ENCODE results near the gene SHANK2.

SHANK2 gene

DNA sequence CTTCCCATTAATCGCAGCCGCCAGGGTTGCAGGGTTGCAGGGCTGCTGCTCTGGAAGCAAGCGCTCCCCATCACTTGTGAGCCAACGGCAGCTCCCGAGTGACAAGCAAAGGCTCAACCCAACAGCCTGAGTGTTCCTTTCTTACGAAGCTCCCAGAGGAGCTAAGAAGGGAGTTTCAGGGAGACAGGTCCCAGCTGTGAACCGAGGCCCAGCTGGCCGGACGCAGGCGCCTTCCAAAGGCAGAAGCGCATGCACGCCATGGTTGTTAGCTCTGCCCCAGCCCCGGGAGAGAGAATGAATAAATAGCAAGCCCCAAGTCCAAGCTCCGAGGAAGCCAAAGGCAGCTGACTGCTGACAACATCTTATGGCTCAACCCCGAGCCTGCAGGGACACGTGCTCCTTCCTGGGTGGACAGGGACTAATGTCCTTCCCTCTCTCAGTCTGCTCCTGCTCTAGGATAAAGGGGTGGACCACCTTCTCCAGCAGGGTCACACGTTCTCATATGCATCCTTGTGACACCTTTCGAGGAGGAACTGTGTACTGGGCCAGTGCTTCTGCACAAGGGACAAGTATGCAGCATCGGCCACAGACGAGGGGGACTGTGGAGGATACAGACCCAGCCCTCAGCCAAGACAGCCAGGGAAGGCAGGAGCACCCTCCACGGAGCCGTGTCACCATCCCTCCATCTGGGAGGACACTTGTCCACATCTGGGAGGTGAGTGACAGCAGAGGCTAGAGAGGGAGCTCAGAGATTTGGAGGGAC is 29.9 kb downstream of the SHANK2 start:
- no peak for DNase-seq (ENCODE audit: low read depth in 2 of 2)

DNA sequence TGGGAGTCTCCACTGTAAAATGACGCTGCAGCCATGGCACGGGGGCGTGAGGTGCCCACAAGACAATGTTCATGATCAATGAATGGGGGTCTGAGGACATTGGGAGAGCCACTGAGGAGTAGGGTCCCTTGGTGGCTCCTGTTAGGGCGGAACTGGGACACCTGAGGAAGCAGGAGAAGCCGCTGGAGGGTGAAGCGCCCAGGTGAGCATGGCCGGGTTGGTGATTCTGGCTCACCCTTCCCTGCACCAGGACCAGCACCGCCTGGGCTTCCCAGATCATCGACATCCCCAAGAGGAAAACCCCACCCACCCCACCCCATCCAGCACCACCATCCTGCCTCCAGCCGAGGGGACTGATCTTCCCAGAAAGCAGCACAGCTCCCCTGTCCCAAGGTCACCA is 30.6 kb downstream of the SHANK2 start:
- DNase-seq (ENCODE audit: low read depth in 2 of 2), result no peak

DNA sequence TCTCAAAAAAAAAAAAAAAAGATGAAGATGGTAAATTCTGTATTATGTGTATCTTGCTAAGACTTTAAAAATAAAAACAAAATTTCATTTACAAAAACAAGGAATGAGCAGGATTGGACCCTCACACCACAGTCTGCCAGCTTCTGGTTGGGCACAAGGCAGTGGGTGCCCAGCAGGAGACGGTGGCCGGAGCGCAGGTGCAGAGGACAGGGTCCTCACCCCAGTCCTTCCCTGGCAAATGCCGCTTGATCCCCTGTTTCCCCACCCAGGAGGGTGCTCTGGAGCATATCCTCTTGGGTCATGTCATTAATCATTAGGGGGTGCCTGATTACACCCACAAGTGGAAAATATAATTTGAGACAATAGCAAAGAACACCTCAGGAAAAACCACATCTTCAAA is 31.2 kb downstream of the SHANK2 start:
- no peak for DNase-seq (ENCODE audit: low read depth in 2 of 2)

DNA sequence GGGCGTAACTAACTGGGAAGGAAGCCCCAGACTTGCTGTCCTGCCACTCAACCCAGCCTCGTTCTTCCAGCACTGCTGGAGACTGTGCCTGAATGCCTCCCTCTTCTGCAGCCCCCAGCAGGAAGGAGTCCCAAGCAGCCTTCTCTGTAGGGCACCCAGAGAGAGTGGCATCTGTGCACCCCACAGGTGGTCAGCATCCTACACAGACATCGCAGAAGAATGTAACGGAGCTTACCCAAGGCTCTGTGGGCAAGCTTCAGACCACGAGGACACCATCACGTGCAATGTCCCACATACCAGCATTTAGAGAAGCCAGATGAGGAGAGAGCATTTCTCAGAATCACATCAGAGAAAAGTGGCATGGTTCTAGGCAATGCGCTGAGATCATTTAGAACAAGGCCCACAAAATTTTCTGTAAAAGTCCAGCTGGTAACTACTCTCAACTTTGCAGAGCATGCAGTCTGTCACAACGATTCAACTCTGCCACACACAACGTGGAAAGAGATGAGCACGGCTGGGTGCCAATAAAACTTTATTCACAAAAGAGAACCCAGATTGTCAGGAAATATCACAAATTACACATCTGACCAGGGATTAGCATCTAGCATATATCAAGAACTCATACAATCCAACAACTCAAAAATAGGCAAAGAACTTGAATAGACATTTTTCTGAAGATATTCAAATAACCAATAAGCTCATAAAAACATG is 33.4 kb downstream of the SHANK2 start:
- no peak for DNase-seq (ENCODE audit: low read depth in 2 of 2)

DNA sequence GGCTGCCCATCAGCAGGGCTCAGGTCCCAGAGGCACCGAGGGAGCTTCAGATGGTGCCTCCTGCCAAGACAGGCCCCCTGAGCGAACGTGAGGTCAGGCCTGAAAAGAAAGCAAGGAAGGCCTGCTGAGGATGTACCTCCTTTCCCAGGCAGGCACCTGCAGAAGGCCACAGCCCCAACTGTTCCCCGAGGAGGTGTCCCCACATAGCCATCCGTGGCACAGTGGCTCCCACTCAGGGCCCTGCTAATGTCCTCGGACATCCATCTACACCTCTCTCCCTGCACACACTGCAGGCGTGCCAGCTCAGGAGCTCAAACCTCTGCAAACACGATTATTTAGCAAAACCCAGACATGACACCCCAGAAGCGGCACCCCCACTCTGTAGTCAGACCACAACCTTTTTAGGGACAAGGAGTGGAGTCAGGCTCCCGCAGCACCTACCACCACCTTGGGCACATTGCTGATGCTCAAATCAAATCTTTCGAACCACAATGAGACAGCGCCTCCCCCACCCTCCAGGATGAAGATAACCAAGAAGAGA is 36.9 kb downstream of the SHANK2 start:
- DNase-seq (ENCODE audit: low read depth in 2 of 2), result no peak

DNA sequence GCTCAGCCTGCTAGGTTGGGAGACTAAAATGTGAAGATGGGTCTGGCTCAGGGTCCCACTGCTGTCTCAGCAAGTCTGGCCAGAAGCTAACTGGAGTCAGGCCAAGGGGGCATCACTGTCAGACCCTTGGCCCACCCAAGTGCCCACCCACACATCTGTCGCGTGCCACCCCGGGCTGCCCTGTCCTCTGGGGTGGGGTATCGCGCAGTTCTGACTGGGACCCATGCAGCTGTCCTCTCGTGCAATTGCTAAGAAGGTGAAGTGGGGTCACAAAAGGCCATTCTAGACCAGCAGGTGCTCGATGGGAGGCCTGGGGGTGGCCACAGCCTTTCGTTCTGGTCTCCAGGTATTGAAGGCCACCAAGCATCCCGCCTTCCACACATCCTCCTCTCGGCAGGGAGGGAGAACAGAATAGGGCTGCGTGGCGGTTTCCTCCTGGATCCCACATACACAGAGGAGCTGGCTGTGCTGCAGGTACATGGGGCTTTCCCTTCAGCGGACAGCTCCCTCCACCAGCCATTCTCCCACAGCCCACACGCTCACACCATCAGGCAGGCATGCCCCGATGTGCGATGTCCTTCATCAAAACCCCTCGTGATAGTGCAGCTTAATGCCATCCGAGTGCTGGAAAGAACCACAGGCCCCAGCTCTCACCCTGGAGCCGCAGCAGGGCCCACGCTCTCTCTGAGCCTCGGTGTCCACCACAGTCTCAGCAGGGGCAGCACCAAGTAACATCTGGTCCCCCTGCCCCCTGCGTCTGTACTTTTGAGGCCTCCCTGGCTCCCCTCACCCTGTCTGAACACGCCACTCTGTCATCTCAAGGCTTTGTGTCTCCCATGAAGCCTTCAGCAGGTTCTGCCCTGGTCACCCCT is 37.6 kb downstream of the SHANK2 start:
- no peak for DNase-seq (ENCODE audit: low read depth in 2 of 2)

DNA sequence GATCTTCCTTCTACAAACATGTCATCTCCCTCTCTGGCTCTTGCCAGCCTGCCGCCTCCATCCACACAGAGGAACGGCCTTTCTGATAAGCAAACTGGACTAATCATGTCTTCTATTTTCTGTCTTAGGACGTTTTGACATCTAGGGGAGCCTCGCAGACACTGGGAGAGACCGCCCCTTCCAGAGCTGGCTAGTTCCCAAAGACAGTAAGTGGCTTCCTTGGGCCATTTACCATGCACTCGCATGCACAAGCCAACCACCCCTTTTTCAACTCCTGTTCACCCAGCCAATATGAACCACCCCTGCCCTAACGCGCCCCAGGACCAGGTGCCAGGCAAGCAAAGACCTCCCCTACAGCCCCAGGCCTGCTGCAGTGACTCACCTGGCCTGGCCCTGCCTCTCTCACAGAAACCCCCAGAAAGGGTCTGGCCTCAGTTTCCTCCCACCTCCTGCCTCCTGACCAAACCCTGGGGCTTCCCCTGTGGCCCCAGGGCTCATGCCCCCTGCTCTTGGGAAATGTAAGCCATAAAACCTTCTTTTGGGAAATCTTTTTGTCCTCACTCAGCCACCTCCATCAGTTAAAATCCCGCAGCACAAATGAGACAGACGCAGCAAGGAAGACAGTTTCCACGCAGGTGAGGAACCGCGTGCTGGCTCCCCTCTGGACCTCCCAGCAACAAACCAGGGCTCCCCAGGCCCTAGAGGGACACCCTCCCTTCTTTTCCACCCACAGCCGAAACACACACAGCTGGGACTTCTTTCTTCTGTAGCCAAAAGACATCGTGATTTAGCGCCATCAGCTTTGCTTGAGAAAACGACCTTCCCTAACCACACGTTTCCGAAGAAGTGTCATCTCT is 38.5 kb downstream of the SHANK2 start:
- DNase-seq (ENCODE audit: low read depth in 2 of 2), result no peak

DNA sequence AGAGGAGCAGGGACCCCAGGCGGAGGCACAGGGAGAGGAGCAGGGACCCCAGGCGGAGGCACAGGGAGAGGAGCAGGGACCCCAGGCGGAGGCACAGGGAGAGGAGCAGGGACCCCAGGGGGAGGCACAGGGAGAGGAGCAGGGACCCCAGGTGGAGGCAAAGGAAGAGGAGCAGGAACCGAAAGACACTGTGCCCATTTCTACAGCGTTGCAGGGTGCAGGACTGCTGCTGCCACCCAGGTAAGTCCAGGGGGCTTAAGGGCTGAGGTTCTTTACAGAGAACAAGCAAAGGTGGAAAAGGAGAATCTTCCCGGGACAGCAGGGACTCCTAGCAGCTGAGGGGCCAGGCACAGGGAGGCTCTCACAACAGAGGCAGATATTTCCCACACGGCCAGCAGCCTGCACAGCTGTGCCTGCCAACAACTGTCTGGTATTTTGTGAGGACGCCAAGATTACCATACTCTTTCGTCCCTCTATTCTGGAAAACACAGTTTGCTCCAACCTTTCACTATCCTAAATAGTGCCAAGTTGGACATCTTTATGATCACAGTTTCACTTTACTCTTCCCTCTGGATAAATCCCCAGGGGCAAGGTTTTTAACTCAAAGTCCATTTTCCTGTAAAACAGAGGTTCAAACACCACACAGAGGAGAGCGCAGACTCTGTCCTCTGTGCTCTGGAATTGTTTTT is 39.4 kb downstream of the SHANK2 start:
- DNase-seq (ENCODE audit: low read depth in 2 of 2), result no peak

DNA sequence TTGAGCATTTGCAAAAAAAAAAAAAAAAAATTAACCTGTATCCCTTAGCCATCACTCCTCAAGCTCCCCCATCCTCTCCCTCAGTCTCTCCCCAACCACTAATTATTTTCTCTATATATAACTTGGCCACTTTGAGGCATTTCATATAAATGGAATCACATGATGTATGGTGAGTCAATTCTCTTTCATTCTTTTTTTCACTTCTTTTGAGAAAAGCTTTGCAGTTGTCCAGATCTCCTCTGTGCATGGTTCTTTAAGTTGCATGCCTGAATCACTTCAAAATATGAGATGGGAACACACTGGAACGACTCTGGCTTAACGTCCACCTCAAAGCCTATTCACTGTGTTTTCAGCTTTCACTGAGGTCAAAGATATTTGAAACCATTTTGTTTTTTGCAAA is 40.7 kb downstream of the SHANK2 start:
- DNase-seq (ENCODE audit: low read depth in 2 of 2), result no peak

DNA sequence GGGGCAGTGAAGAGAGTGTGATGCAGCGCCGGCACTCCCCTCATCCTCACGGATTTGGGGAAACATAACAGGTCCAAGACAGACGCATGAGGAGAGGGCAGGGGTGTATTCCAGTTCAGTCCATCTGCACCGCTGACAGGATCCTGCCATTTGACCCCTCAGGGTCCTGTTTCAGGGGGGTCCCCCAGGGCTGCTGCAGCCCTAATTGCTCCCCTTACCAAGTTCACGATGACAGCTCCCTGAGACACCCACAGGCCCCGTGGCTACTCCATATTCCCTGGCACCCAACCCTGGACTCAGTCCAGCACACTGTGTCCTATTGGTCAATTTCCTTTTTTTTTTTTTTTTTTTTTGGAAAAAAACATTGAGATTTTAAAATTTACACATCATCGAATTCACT is 41.5 kb downstream of the SHANK2 start:
- DNase-seq (ENCODE audit: low read depth in 2 of 2), result no peak

DNA sequence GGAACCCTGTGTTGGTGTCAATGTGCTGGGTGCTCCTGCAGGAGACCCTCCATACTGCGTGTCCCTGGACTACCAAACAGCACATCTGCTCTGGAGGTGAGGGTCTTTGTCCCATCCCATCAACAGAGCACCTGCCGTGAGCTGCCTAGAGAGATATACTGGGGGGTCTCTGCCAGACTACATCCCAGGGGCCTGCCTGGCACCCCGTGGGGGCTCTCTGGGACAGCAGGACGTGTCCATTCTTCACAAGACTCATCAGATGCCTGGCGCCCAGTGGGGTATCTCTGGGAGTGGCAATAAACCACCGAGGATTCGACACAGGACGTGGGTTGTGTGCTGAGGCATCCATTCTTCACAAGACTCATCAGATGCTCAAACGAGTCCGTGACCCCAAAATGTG is 42.7 kb downstream of the SHANK2 start:
- no peak for DNase-seq (ENCODE audit: low read depth in 2 of 2)

DNA sequence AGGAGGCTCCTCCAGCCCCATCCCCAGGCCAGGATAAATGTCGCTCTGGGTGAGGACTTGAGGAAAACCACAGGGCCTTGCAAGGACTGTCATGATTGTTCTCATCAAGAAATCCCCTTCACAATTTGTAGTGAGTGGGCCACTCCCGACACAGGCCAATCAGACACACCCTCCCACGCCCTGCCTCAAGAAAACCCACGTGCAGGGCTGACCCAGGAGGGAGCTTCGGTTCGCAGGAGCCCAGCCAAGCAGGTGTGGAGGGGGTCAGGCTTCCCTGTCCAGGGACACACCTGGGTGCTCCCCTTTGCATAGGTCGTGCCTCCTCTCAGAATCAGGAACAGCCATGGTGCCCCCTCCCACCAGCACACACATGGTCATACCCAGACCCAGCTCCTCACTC is 43.2 kb downstream of the SHANK2 start:
- no peak for DNase-seq (ENCODE audit: low read depth in 2 of 2)

DNA sequence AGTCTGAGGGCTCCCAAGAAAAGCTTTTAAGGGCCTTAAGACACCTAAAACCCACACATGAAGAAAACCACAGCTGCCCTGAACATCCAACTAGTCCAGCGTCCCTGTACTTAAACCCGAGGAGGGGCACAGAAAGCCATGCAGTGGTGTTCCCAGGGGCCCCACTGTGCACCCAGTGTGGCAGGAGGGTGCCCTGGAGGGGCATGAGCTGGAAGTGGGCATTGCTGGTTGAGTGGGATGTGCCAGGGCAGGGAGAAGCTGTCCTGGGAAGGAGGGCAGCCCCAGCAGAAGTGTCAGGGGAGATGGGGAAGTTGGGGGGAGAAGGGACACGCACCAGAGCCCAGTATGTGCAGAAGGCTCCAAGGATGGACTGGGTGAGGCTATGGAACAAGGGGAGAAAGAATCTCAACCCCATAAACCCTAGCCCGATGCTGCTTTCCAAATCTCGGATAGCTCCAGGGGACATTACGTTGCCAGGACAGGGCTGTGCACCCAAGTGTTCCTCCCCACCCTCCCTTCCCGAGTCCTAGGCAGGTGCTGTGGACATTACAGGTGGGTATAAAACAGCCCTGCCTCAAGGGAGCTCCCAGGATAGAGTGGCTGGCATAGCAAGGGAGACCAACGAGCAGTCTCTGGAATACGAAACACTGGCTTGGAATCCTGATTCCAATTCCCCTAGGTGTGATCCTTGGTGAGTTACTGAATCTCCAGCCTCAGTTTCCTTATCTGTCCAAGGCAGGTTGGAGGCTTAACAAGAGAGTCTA is 44.2 kb downstream of the SHANK2 start:
- no peak for DNase-seq (ENCODE audit: low read depth in 2 of 2)

DNA sequence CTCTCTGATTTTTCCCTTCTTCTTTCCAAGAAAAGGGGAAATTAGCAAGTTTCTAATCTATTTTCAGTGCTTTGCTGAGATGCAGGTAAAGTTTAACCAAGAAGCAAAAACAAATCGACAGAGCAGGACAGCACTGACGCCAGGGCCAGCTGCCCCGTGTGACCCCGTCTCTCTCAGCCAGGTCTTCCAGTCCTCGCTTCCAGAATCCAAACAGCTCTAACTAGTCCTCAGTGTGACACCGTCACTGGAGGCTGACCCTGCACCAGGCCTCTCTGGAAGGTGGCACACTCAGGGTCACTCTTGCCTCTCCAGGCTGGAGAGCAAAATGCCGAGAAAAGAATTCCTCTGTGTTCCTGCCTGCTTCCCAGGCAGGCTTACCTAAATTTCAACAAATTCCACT is 44.8 kb downstream of the SHANK2 start:
- DNase-seq (ENCODE audit: low read depth in 2 of 2), result no peak

DNA sequence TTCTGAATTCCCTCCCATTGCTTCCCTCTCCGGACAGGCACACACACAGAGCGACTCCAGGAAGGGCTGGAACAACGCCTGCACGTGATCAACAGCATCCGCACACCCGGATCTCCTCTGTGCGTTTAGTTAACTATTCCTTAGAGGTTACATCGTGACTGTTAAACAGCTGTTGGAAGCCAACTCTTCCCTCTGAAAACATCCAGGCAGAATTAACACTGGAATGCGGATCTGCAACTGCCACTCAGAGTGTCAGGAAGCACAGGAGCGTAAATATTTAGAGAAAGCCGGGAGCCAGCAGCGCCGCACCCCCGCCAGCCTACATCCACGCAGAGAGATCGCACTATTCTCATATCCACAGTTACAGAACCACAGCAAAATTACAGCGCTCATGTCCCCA is 46.2 kb downstream of the SHANK2 start:
- no peak for DNase-seq (ENCODE audit: low read depth in 2 of 2)

DNA sequence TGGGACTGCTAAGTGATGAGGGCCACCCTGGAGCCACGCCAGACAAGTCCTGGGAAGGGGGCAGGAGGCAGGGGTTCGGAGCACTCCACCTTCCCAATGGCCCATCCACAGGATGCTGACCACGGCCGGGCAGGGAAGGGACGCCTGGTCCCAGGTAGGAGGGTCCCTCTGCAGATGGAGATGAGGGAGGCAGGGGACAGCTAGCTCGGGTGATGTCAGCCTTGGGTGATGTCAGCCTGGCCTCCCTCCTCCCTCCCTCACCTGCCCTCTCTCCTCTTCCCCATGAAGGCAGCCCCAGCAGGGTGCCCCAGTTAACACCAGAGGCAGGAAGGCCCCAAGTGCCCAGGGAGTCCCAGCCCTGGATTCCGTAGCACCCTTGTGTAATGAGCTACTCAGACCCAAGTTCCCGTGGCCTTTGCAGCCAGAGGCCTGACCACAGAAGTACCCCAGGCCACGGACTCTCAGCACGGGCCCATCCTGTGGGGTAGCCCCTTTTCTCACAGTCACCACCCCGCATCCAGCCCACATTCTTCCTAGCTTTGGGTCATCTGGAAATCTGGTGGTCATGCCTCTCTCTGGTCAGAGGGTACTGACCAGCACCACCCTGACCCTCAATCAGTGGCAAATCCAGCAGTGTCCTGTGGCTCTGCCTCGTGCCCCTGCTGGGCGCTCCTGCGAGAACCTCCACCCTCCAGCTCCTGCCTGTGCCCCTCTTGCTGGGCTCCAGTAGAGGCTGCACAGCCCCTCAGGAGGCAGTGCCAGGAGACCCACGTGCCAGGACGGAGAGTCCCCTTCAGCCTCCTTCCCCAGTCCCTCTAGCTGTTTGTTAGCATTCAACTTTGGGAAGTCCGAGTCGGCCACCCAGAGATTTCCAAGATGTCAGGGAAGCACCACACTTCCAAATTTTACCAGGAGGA is 47.4 kb downstream of the SHANK2 start:
- no peak for DNase-seq (ENCODE audit: low read depth in 2 of 2)

DNA sequence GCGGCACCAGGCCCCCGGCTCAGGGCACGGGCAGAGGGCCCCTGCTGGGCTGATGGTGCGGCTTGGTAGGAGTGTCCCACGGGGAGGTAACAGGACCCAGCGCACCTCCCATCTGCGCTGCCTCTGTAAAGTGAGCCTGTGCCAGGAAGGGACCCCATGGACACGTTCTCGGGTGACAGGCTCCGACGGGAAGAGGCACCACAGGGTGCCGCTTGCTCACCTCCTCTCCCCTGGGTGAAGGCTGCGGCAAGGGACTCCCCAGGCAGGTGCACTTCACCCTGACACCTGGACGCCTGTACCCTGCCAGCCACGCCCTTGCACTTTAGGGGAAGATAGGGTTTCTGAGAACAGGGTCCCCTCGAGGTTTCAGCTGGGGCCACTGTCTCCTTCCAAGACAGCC is 48.1 kb downstream of the SHANK2 start:
- DNase-seq (ENCODE audit: low read depth in 2 of 2), result no peak

DNA sequence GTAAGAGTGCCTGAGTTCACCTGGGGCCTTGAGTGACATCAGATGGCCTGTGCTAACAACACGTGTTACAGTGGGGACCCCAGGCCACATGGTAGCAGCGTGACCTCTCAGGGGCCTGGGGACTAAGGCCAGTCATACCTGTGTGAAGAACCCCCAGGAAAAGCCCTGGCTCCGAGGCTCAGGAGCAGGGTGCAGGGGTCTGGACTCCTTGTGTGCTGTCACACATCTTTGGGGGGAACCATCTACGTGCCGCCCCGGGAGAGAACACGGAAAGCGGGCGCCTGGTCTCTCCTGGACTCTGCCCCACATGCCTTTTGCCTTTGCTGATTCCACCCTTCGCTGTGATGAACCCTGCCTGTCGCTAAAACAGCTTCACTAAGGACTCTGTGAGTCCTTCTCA is 48.7 kb downstream of the SHANK2 start:
- no peak for DNase-seq (ENCODE audit: low read depth in 2 of 2)

DNA sequence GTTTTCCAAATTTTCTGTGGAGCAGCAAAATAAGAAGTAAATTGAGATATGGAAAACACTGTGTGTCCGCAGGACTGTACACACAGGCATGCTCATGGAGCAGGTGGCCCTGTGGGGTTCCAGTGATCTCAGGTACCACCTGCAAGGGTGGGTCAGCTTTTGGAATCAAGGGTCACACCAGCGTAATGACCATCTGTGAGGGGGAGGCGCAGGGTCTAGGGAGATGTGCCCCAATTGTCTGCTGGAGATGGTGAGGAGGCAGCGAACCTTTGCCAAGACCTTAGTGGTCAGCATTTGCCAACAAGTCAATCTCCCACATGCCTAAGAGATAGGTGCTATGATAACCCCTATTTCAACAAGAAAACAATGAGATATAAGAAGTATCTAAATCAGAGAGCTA is 49.4 kb downstream of the SHANK2 start:
- DNase-seq (ENCODE audit: low read depth in 2 of 2), result no peak
